HuH-7.5 (cell line): Measurements from ENCODE around the gene CLEC6A.
"Not testable (repeated sequence)": the region's sequence is repeated elsewhere in the genome, so short reads cannot be mapped to it uniquely, and the experiment has no call there.

Experiments
- DNase-seq: peaks from one replicate; pipeline ENCODE4 v3.0.0; 2011; ENCODE audit warnings: low spot score

CLEC6A gene

GRCh38 chr12:8495671-8496070 lies 39.9 kb downstream of the CLEC6A start:
- not testable (repeated sequence) for DNase-seq

DNA sequence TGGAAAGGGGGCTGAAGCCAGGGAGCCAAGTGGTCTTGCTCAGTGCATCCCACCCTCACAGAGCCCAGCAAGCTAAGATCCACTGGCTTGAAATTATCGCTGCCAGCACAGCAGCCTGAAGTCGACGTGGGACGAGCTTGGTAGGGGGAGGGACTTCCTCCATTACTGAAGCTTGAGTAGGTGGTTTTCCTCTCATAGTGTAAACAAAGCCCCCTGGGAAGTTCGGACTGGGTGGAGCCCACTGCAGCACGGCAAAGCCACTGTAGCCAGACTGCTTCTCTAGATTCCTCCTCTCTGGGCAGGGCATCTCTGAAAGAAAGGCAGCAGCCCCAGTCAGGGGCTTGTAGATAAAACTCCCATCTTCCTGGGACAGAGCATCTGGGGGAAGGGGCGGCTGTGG lies 40.3 kb downstream of the CLEC6A start:
- not testable (repeated sequence) for DNase-seq

DNA sequence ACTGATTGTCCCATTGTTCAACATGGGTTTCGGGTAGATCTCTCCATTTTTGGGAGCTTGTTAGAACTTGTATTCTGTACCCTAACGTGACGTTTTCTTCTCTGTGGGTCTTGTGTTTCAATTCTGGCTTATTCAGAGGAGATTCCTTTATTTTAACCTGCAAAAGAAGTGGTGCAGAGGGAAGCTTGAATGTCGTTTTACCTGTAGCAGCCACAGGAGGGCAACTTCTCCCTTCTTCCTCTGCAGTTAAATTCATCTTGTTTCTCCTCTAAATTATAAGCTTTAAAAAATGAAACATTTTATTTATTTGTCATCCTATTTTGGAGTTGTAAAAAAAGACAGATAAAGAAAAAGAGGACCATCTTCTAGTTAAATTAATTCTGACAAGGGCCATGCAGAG lies 43.9 kb downstream of the CLEC6A start:
- no peak for DNase-seq

DNA sequence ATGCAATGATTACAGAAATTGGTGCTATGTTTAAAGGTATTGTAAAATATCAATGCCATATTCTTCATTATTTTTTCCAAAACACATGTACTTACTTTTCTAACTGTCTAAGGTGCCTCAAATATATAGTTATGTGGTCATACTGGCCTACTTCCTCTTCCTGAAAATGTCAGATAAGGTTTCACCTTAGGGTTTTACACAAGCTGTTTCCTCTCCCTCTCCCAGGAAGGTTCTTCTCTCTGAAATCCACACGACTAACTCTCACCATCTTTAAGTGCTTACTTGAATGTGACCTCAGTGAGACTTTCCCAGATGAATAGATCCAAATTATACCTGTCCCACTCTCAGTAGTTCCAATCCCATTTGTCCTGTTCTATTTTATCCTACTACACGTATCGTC lies 46.0 kb downstream of the CLEC6A start:
- DNase-seq, result no peak

GRCh38 chr12:8504351-8504750 lies 48.6 kb downstream of the CLEC6A start:
- no peak for DNase-seq

- no peak for DNase-seq
Observed at GRCh38 chr12:8507596-8507995, 51.8 kb downstream of the CLEC6A start.

GRCh38 chr12:8508223-8508622 lies 52.5 kb downstream of the CLEC6A start:
- no peak for DNase-seq

GRCh38 chr12:8508910-8509841 lies 53.4 kb downstream of the CLEC6A start:
- no peak for DNase-seq

GRCh38 chr12:8513256-8513655 lies 57.5 kb downstream of the CLEC6A start, which contains the start of gene CLEC4D:
Gene CLEC4D (plus strand): TSS chr12:8513503. CDS start chr12:8513733, 230 bp downstream.
- no peak for DNase-seq

GRCh38 chr12:8517971-8518370 lies 62.2 kb downstream of the CLEC6A start:
- DNase-seq, result no peak

GRCh38 chr12:8519171-8519570 lies 63.4 kb downstream of the CLEC6A start:
- DNase-seq, result no peak

GRCh38 chr12:8527250-8528130 lies 71.7 kb downstream of the CLEC6A start:
- no peak for DNase-seq
